HepG2 (cell line): Measurements from ENCODE around the gene RIOK3. TPM values are rescaled to one million over a fixed set of nuclear protein-coding genes. Genes with fewer than 3 reads are reported as not detected.

Experiments
- ATAC-seq: fragments of 200-7000 bp; cut with Tn5 transposase; 3 replicates; pipeline ENCODE4 v1.9.1; 2020; ENCODE audit warnings: mild to moderate bottlenecking, moderate library complexity
- BruUV-seq: library from RNA; stranded (reverse); fragments of 400-500 nt; replicated peaks from 2 replicates; lab custom pipeline; 2021; lab: Mats Ljungman, UMichigan
- CTCF ChIA-PET: fragments of 300-600 bp; formaldehyde crosslinking; extraction: SDS; loops from one replicate; lab custom pipeline; 2021; ENCODE audit warnings: low total read pairs, inconsistent platforms, low intra/inter-chr PET ratio; lab: Yijun Ruan, JAX
- POLR2A ChIA-PET: fragments of 350-600 bp; sonication (Branson Sonifier 250); formaldehyde crosslinking; loops from one replicate; lab custom pipeline; 2020; ENCODE audit warnings: antibody characterized with exemption, inconsistent platforms; lab: Yijun Ruan, JAX
- DNase-seq: peaks from one replicate; pipeline ENCODE4 v3.0.0-alpha.2; 2015; ENCODE audit warnings: low spot score
- FAIRE-seq: peaks from 3 replicates; lab custom pipeline; 2011; peaks lifted over from hg19 to GRCh38; lab: Jason Lieb, UNC
- H2AFZ ChIP-seq: one replicate; pipeline ENCODE4 v1.6.1; 2011; ENCODE audit warnings: low read length, inconsistent platforms
- H3K27ac ChIP-seq: fragments of 300-600 bp; 3 replicates; pipeline ENCODE4 v1.8.0; 2011; ENCODE audit warnings: mixed run types, mild to moderate bottlenecking, mixed read lengths, low read length, inconsistent platforms; ENCODE audit not compliant: insufficient read depth; ENCODE audit errors: extremely low read length
- H3K27me3 ChIP-seq, 2 experiments: fragments of 200-600 bp in 1 of 2; 2 replicates in 1 of 2; 3 replicates in 1 of 2; pipeline versions ENCODE4 v1.6.0 to v1.8.0; 2011; ENCODE audit warnings: low read length in 2 of 2, mild to moderate bottlenecking in 2 of 2, moderate library complexity in 2 of 2, inconsistent platforms in 1 of 2; ENCODE audit not compliant: insufficient read depth in 2 of 2, control insufficient read depth in 1 of 2
- H3K36me3 ChIP-seq, 2 experiments: fragments of 200-600 bp in 1 of 2; replicated peaks in 1 of 2; 2 replicates in 1 of 2; 3 replicates in 1 of 2; pipeline versions ENCODE4 v1.5.1 to v1.8.0; 2011; ENCODE audit warnings: low read length in 2 of 2, inconsistent platforms in 1 of 2; ENCODE audit not compliant: insufficient read depth in 2 of 2, control insufficient read depth in 1 of 2
- H3K4me1 ChIP-seq: 2 replicates; pipeline ENCODE4 v1.5.1; 2012; ENCODE audit warnings: low read length, inconsistent platforms; ENCODE audit not compliant: insufficient read depth
- H3K4me2 ChIP-seq: 2 replicates; pipeline ENCODE4 v1.6.0; 2011; ENCODE audit warnings: low read depth, low read length, inconsistent platforms
- H3K4me3 ChIP-seq, 3 experiments: fragments of 200-600 bp in 1 of 3; sonication (generic), shearing (Covaris generic) in 1 of 3; replicated peaks in 1 of 3; 2 replicates each; pipeline ENCODE4 v1.5.1; 2011 to 2016; ENCODE audit warnings: low read length in 3 of 3, inconsistent platforms in 2 of 3, low read depth in 2 of 3, mild to moderate bottlenecking in 2 of 3, control low read depth in 1 of 3, mixed read lengths in 1 of 3; ENCODE audit not compliant: insufficient read depth in 1 of 3
- H3K79me2 ChIP-seq: one replicate; pipeline ENCODE4 v1.6.1; 2011; ENCODE audit warnings: low read length, inconsistent platforms; ENCODE audit not compliant: insufficient read depth
- H3K9ac ChIP-seq: 2 replicates; pipeline ENCODE4 v1.6.0; 2011; ENCODE audit warnings: mild to moderate bottlenecking, low read depth, low read length, inconsistent platforms; ENCODE audit not compliant: insufficient read depth
- H3K9me3 ChIP-seq: 2 replicates; pipeline ENCODE4 v1.5.1; 2012; ENCODE audit warnings: mild to moderate bottlenecking, low read length
- H4K20me1 ChIP-seq: 2 replicates; pipeline ENCODE4 v1.6.0; 2011; ENCODE audit warnings: inconsistent platforms, mild to moderate bottlenecking, low read length, moderate library complexity; ENCODE audit not compliant: insufficient read depth
- AKAP8 ChIP-seq: sonication (generic); formaldehyde crosslinking; IDR thresholded peaks from 2 replicates; pipeline ENCODE4 v1.5.1; 2020; ENCODE audit warnings: mild to moderate bottlenecking, missing genetic modification reagents
- ARID3A ChIP-seq: IDR thresholded peaks from 2 replicates; pipeline ENCODE4 v1.6.1; 2012; ENCODE audit warnings: low read depth, low read length, improper control_type of control experiment
- BRCA1 ChIP-seq: sonication (generic); formaldehyde crosslinking; IDR thresholded peaks from 2 replicates; pipeline ENCODE4 v1.4.0; 2020; ENCODE audit warnings: missing genetic modification reagents
- FOXK1 ChIP-seq: sonication (generic); formaldehyde crosslinking; IDR thresholded peaks from 2 replicates; pipeline ENCODE4 v1.4.0; 2020; ENCODE audit warnings: low read depth, missing genetic modification reagents, borderline replicate concordance
- KDM5A ChIP-seq: fragments of 200-600 bp; sonication (generic); IDR thresholded peaks from 2 replicates; pipeline ENCODE4 v1.7.0; 2018; ENCODE audit warnings: antibody characterized with exemption, mild to moderate bottlenecking, low read length, borderline replicate concordance
- KDM6A ChIP-seq: IDR thresholded peaks from 2 replicates; pipeline ENCODE4 v1.6.1; 2016; ENCODE audit warnings: low read depth
- NFYC ChIP-seq: IDR thresholded peaks from 2 replicates; pipeline ENCODE4 v1.6.1; 2016; ENCODE audit warnings: missing genetic modification reagents, missing compliant biosample characterization
- PAXIP1 ChIP-seq: sonication (generic); formaldehyde crosslinking; conservative IDR thresholded peaks from 2 replicates; pipeline ENCODE4 v1.4.0; 2020; ENCODE audit warnings: mild to moderate bottlenecking, missing genetic modification reagents, moderate library complexity
- PBX3 ChIP-seq: sonication (generic); formaldehyde crosslinking; IDR thresholded peaks from 2 replicates; pipeline ENCODE4 v1.8.1; 2023; ENCODE audit warnings: missing genetic modification reagents, inconsistent platforms, borderline replicate concordance
- RCOR2 ChIP-seq: IDR thresholded peaks from 2 replicates; pipeline ENCODE4 v1.6.1; 2016; ENCODE audit warnings: missing biosample characterization, missing genetic modification reagents
- SALL1 ChIP-seq: sonication (generic); formaldehyde crosslinking; IDR thresholded peaks from 2 replicates; pipeline ENCODE4 v1.8.0; 2022; ENCODE audit warnings: mild to moderate bottlenecking, missing genetic modification reagents
- SYNCRIP ChIP-seq: fragments of 200-400 bp; formaldehyde crosslinking; IDR thresholded peaks from 2 replicates; pipeline ENCODE4 v1.6.1; 2018; ENCODE audit warnings: mild to moderate bottlenecking, low read depth, low read length; ENCODE audit not compliant: insufficient read depth
- ZNF160 ChIP-seq: sonication (generic); formaldehyde crosslinking; IDR thresholded peaks from 2 replicates; pipeline ENCODE4 v1.8.0; 2022; ENCODE audit warnings: mild to moderate bottlenecking, inconsistent platforms, missing genetic modification reagents
- ZNF792 ChIP-seq: IDR thresholded peaks from 2 replicates; pipeline ENCODE4 v1.6.1; 2016
- WGBS: methylation state at CpG from one replicate; pipeline ENCODE4 v1.1.6; 2017; ENCODE audit warnings: low lambda C conversion rate; 5-methylcytosine and 5-hydroxymethylcytosine counted together
- in situ Hi-C: cut with HindIII; loops from 2 replicates; pipeline ENCODE4 v1.10.0; 2017; ENCODE audit warnings: low pct_unique_long_range_greater_than_20kb; ENCODE audit not compliant: extremely low pct_ligation_motif_present
- intact Hi-C: fragments of 100-400 bp; cut with micrococcal nuclease; formaldehyde crosslinking; loops from one replicate; pipeline ENCODE4 v1.10.0; 2022; ENCODE audit not compliant: unreplicated experiment
- polyA plus RNA-seq, 8 experiments: library from polyadenylated mRNA; depleted of rRNA in 3 of 8; stranded (reverse) in 7 of 8; unstranded in 1 of 8; fragments of >200 nt; fragmentation: Illumina TruSeq in 4 of 8; extraction: Trizol in 4 of 8; gene quantifications; 2 replicates each; pipeline versions ENCODE4 v1.2.1 to v1.2.3, GENCODE V29; 2011 to 2016; ENCODE audit warnings: low read depth in 4 of 8, missing spikeins in 1 of 8, mixed read lengths in 1 of 8; ENCODE audit not compliant: insufficient read depth in 1 of 8
- total RNA-seq, 5 experiments: library from RNA; depleted of rRNA; stranded (reverse); fragments of >200 nt; fragmentation: Illumina TruSeq; extraction: Trizol; gene quantifications; 2 replicates each; pipeline ENCODE4 v1.2.3, GENCODE V29; 2016; ENCODE audit warnings: low read depth in 1 of 5

The RIOK3 gene
- total and polyA plus RNA-seq, 2 of the 13 experiments (the other 11 are each of a cell fraction or from before 2014, with no cell fraction given): 26.7 to 36.0 TPM

- Histone ChIP-seq H3K79me2 (peaks cover 65% of the 10 kb centered on the region), H3K27me3 (no peaks in the 10 kb centered on the region), H4K20me1 (peaks cover 46% of the 10 kb centered on the region), H3K9me3 (no peaks in the 10 kb centered on the region), H3K4me1 (peaks cover 55% of the 10 kb centered on the region), H3K36me3 (peaks cover 10 to 30% of the 10 kb centered on the region in 2 experiments), H2AFZ (no peak overlapping the region), H3K4me2 (peak overlapping the region; percentile 56), H3K27ac (peak overlapping the region; percentile 64), H3K9ac (no peak overlapping the region), H3K4me3 (peak overlapping the region in 2 of 3 experiments; percentile 4 to 7; a peak in 2 of 6 replicates)
- intact Hi-C loops (no loop called here), in situ Hi-C loops (no loop called here)
- no TSS peak for BruUV-seq
- peak; percentile 87 for FAIRE-seq
- peak; percentile 76 for DNase-seq
- 43% methylated on average over 2 of the region's 2 CpGs for WGBS
- ChIA-PET POLR2A (interaction anchor here (0.6 to 1.4 kb wide), 6 partner anchors 7 to 326 kb away, joined by 3 to 4 read pairs (median 3); partner anchors contain the start of genes RIOK3 and RMC1), CTCF (no interaction called here)
- ATAC-seq: peak; percentile 97
- TF ChIP-seq SYNCRIP (no peak), ZNF160 (no peak), ARID3A (no peak), NFYC (no peak), SALL1 (CRISPR knock-in tag) (peak; percentile 31; the same call in 1 of the 2 replicates), ZNF792 (0 out of 2 replicates have a peak, but pooled peaks have one; percentile 20), KDM6A (CRISPR knock-in tag) (no peak), AKAP8 (CRISPR knock-in tag) (no peak), KDM5A (no peak), RCOR2 (CRISPR knock-in tag) (0 out of 2 replicates have a peak, but pooled peaks have one; percentile 17), PBX3 (CRISPR knock-in tag) (no peak), BRCA1 (CRISPR knock-in tag) (no peak), FOXK1 (CRISPR knock-in tag) (no peak), PAXIP1 (CRISPR knock-in tag) (peak; percentile 71)
Observed at GRCh38 chr18:23460285-23461273, 7.5 kb downstream of the RIOK3 start.
